HG02884 (cell line): Measurements from ENCODE around the gene ABCG4.
"Not testable (repeated sequence)": the region's sequence is repeated elsewhere in the genome, so short reads cannot be mapped to it uniquely, and the experiment has no call there.

ENCODE experiments used
- ATAC-seq: cut with Tn5 transposase; IDR thresholded peaks from one replicate; pipeline ENCODE4 v1.9.1; 2021; ENCODE audit warnings: mild to moderate bottlenecking, moderate library complexity; ENCODE audit not compliant: unreplicated experiment

ABCG4 gene

GRCh38 chr11:119180729-119181676, 32.2 kb downstream of the ABCG4 start:
- ATAC-seq: no peak

DNA sequence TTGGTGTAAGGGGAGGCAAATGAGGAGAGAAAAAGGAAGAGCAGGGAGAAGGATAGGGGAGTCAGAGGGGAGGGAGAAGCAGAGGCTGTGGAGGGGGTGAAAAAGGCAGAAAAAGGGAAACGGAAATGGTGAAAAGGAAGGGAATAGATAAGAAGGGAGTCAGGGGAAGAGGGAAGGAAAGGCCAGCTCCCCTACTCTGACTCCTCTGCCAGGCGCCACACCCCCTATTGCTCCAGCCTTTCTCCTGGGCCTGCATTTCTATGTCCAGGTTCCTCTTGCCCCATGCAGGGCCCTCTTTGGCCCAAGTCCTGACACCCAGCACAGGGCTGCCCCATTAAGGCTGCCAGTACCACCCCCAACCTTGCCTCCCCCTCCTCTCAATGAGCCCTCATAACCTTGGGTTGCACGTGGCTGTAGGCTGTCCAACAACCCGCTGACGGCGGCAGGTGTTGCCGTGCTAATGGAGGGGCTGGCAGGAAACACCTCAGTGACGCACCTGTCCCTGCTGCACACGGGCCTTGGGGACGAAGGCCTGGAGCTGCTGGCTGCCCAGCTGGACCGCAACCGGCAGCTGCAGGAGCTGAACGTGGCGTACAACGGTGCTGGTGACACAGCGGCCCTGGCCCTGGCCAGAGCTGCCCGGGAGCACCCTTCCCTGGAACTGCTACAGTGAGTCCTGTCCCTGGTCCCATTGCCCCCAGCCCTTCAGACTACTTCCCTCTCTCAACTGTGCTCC, 33.0 kb downstream of the ABCG4 start:
- ATAC-seq: no peak

GRCh38 chr11:119184399-119184798, 35.5 kb downstream of the ABCG4 start:
- ATAC-seq: not testable (repeated sequence)

DNA sequence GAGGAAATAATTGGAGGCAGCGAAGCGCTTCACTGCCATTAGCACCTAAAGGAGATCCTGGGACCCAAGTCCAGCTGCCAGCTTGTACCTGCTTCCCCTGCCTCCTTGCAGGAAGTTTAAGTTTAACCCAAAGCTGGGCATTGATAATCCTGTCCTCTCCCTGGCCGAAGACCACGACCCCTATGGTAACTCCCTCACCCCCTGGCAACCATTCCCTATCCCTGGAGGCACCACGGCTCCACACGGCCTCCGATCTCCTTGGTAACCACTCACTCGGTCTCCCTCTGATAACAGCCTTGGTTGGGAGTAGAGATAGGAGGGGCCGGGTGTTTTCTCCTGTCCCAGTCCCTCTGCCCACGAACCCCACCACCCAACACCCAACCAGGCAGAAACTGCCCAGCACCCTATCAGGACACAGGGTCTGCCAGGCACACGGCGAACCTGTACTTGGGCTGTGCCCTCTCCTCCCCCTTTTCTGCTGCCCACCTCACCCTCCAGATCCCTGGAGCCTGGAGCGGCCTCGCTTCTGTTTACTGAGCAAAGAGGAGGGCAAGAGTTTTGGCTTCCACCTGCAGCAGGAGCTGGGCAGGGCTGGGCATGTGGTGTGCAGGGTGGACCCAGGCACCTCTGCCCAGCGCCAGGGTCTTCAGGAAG, 37.3 kb downstream of the ABCG4 start:
- ATAC-seq: no peak

DNA sequence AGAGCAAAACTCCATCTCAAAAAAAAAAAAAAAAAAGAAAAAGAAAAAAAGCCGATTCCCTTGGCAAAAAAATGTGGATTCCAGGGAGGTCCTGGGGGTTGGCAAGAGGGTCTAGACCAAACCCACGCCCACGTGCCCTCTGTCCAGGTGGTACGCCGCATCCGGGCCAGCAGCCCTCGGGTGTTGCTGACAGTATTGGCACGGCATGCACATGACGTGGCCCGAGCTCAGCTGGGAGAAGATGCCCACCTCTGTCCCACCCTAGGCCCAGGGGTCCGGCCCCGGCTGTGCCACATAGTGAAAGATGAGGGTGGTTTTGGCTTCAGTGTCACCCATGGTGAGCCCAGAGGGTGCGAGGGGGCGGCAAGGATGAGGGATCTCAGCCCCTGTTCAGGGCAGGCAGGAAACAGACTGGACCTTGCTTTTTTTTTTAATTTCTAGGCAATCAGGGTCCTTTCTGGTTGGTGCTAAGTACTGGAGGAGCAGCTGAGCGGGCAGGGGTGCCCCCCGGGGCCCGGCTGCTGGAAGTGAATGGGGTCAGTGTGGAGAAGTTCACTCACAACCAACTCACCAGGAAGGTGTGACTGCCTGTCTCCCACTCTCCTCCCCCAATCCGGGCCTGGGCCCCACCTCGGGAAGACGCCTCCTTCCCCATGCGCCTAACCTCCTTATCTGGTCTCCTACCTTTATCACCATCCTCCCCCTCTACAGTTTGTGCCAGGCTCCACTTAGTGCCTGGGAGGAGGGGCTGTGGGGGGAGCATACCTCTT, 38.5 kb downstream of the ABCG4 start:
- ATAC-seq: no peak

GRCh38 chr11:119188067-119188466, 39.2 kb downstream of the ABCG4 start:
- no peak for ATAC-seq

DNA sequence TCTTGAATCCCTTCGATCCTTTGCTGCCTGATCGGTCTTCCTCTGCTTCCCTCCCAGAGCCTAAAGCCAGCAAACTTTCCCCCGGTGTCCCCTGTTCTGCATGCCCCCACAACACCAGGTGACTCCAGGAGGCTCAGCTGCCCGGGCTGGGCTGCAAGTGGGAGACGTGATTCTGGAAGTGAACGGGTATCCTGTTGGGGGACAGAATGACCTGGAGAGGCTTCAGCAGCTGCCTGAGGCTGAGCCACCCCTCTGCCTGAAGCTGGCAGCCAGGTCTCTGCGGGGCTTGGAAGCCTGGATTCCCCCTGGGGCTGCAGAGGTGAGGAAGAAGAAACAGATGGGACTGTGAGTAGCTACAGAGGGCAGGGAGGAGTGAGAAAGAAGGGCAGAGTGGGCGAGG, 40.0 kb downstream of the ABCG4 start:
- ATAC-seq: no peak

GRCh38 chr11:119189393-119189792, 40.5 kb downstream of the ABCG4 start:
- ATAC-seq: no peak

- no peak for ATAC-seq
These were observed 41.7 kb downstream of the ABCG4 start for GRCh38 chr11:119190531-119190930.

DNA sequence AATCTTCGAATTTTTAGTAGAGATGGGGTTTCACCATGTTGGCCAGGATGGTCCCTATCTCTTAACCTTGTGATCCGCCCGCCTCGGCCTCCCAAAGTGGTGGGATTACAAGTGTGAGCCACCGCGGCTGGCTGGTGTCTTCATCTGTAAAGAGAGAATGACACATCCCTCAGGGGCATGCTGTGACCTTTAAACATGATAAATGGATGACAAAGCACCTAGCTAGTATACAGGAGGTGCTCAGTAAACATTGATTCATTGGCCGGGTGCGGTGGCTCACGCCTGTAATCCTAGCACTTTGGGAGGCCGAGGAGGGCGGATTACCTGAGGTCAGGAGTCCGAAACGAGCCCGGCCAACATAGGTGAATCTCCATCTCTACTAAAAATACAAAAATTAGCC, 42.4 kb downstream of the ABCG4 start:
- not testable (repeated sequence) for ATAC-seq

- no peak for ATAC-seq
These were observed 43.3 kb downstream of the ABCG4 start for GRCh38 chr11:119192111-119192510.

- ATAC-seq: no peak
These were observed 44.1 kb downstream of the ABCG4 start for GRCh38 chr11:119193001-119193400.

DNA sequence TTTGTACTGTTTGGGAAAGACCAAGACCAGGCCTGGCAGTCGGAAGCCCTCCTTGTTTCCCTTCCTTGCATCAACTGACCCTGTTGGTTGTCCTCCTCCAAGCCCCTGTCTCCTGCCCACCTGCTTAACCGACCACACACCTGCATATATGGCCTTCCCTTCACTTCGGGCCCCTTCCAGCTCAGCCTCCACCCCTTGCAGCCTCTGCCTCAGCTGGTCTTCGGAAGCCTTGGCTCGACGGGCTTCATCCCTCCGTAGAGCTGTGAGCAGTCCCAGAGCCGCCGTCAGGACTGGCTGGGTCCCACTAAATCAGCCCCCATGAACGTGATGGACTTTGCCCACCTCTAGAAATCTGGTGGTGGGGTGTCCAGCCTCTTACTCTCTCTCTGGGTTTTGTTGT, 44.8 kb downstream of the ABCG4 start:
- ATAC-seq: no peak

- ATAC-seq: no peak
These were observed 46.1 kb downstream of the ABCG4 start for GRCh38 chr11:119194811-119195440.

GRCh38 chr11:119195680-119196079, 46.8 kb downstream of the ABCG4 start:
- ATAC-seq: no peak

DNA sequence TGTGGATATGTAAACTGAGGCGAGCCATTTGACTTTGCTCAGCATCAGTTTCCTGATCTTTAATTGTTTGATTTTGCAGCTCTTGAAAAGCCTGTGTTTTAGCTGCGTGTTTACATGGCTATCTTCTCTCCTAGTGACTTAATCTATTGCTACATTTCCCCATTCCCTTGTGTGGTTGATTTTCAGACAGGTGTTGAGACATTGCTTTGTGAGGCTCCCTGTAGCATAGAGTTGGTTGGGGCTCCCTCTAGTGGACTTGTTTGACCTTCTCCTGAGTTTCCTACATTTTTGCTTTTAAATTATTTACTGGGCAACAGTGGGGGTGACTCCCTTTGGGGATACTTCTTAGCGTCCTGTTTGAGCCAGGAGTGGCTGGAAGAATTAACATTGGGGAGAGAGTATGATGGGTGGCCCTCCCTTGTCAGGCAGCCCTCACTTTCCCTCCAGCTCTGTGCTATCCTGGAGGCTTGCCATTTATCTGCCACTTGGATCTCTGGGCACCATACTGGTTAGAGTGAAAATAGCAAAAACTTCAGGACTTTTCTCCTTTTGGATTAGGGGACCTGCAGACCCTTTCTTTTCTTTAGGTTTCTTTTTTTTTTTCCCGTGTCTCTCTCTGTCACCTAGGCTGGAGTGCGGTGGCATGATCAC, 48.1 kb downstream of the ABCG4 start:
- no peak for ATAC-seq

GRCh38 chr11:119198925-119199324, 50.1 kb downstream of the ABCG4 start:
- no peak for ATAC-seq

GRCh38 chr11:119201236-119201635, 52.4 kb downstream of the ABCG4 start:
- not testable (repeated sequence) for ATAC-seq

DNA sequence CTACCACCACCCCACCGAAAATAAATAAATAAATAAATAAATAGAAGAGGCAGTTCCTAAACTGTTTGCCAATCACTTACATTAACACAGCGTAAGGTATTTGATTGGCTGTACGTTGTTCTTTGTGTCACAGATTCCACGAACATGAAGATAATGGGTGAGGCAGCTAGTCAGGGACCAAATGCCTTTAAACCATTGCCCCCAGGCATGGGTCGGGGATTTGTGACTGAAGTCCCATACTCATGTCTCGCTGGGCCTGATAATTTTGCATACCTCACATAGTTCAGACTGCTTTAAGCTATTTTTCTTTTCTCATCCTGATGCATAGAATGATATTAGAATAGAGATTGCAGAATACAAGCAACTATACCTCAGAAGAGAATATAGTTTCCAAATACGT, 53.7 kb downstream of the ABCG4 start:
- no peak for ATAC-seq

DNA sequence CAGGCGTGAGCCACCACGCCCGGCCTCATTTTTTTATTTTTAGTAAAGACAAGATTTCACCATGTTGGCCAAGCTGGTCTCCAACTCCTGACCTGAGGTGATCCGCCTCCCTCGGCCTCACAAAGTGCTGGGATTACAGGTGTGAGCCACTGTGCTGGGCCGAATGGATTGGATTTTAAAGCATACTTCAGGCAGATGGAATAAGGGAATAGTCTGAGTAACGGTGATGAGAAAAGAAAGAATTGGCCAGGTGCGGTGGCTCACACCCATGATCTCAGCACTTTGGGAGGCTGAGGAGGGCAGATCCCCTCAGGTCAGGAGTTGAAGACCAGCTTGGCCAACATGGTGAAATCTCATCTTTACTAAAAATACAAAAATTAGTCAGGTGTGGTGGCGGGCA, 55.2 kb downstream of the ABCG4 start:
- ATAC-seq: no peak
